HCT116 (cell line): ENCODE data around the gene ALKBH2. TPM values are rescaled to one million over a fixed set of nuclear protein-coding genes. Genes with fewer than 3 reads are reported as not detected.

Experiments
- ATAC-seq: fragments of 200-7000 bp; cut with Tn5 transposase; 2 replicates; pipeline ENCODE4 v1.9.1; 2020; ENCODE audit warnings: mild to moderate bottlenecking, moderate library complexity
- BruUV-seq: library from RNA; stranded (reverse); fragments of 400-500 nt; replicated peaks from 2 replicates; lab custom pipeline; 2021; lab: Mats Ljungman, UMichigan
- CTCF ChIA-PET: fragments of 300-600 bp; sonication (Branson Sonifier 250); formaldehyde crosslinking; loops from one replicate; lab custom pipeline; 2021; ENCODE audit warnings: antibody characterized with exemption; lab: Charles Lee
- POLR2A ChIA-PET: fragments of 300-600, 350-600 bp; sonication (Branson Sonifier 250); formaldehyde crosslinking; loops from one replicate; lab custom pipeline; 2021; ENCODE audit warnings: antibody characterized with exemption; lab: Charles Lee
- RAD21 ChIA-PET, 2 experiments: fragments of 300-600 bp; sonication (Branson Sonifier 250); formaldehyde crosslinking; loops; one replicate each; lab custom pipeline; 2023; ENCODE audit warnings: low total read pairs in 2 of 2; ENCODE audit not compliant: uncharacterized antibody in 2 of 2, unreplicated experiment in 2 of 2, low non-redundant PET in 1 of 2; lab: Charles Lee
- DNase-seq: peaks from one replicate; pipeline ENCODE4 v3.0.0-alpha.2; 2010; ENCODE audit warnings: low read depth, low spot score
- H2AFZ ChIP-seq: fragments of 200-600 bp; shearing (Covaris generic), sonication (generic); 2 replicates; pipeline ENCODE4 v1.6.1; 2017; ENCODE audit warnings: low read depth, mixed run types, mixed read lengths, antibody characterized with exemption, low read length; ENCODE audit not compliant: poor library complexity, severe bottlenecking
- H3K27ac ChIP-seq: 2 replicates; pipeline ENCODE4 v1.5.1; 2012; ENCODE audit warnings: low read depth, low read length
- H3K27me3 ChIP-seq: fragments of 200-600 bp; sonication (generic); 2 replicates; pipeline ENCODE4 v1.6.1; 2016; ENCODE audit warnings: mixed run types, low read length, mixed read lengths; ENCODE audit not compliant: insufficient read depth
- H3K36me3 ChIP-seq, 2 experiments: fragments of 200-500 bp in 1 of 2; fragments of 200-600 bp in 1 of 2; sonication (Bioruptor generic) in 1 of 2; sonication (generic) in 1 of 2; 2 replicates each; pipeline versions ENCODE4 v1.5.1 to v1.6.1; 2014 to 2016; ENCODE audit warnings: low read length in 2 of 2, inconsistent platforms in 1 of 2, mixed read lengths in 1 of 2, mixed run types in 1 of 2; ENCODE audit not compliant: insufficient read depth in 2 of 2, control insufficient read depth in 1 of 2
- H3K4me1 ChIP-seq, 2 experiments: fragments of 200-600 bp in 1 of 2; sonication (generic) in 1 of 2; 2 replicates each; pipeline versions ENCODE4 v1.5.1 to v1.6.1; 2012 to 2017; ENCODE audit warnings: low read length in 2 of 2, inconsistent platforms in 1 of 2, mild to moderate bottlenecking in 1 of 2, mixed read lengths in 1 of 2, mixed run types in 1 of 2, moderate library complexity in 1 of 2; ENCODE audit not compliant: insufficient read depth in 2 of 2, control insufficient read depth in 1 of 2
- H3K4me2 ChIP-seq: fragments of 200-600 bp; sonication (generic); 2 replicates; pipeline ENCODE4 v1.6.1; 2017; ENCODE audit warnings: mixed run types, low read length, mixed read lengths
- H3K4me3 ChIP-seq, 2 experiments: fragments of 200-600 bp in 1 of 2; sonication (generic) in 1 of 2; replicated peaks in 1 of 2; 2 replicates each; pipeline ENCODE4 v1.5.1; 2011 to 2016; ENCODE audit warnings: low read length in 2 of 2, control low read depth in 1 of 2, low read depth in 1 of 2, mild to moderate bottlenecking in 1 of 2, mixed read lengths in 1 of 2, mixed run types in 1 of 2
- H3K79me2 ChIP-seq: fragments of 200-600 bp; sonication (generic); 2 replicates; pipeline ENCODE4 v1.6.1; 2017; ENCODE audit warnings: mild to moderate bottlenecking, mixed run types, low read length, moderate library complexity, mixed read lengths; ENCODE audit not compliant: insufficient read depth
- H3K9ac ChIP-seq: fragments of 200-600 bp; sonication (generic); 2 replicates; pipeline ENCODE4 v1.6.1; 2016; ENCODE audit warnings: low read length, mixed read lengths
- H3K9me2 ChIP-seq: fragments of 200-600 bp; sonication (generic), shearing (Covaris generic); 2 replicates; pipeline ENCODE4 v1.6.1; 2017; ENCODE audit warnings: mixed run types, mild to moderate bottlenecking, moderate library complexity; ENCODE audit not compliant: insufficient read depth
- H3K9me3 ChIP-seq, 2 experiments: fragments of 200-500 bp in 1 of 2; fragments of 200-600 bp in 1 of 2; sonication (Bioruptor generic) in 1 of 2; sonication (generic) in 1 of 2; 2 replicates each; pipeline ENCODE4 v1.6.1; 2014 to 2017; ENCODE audit warnings: low read length in 2 of 2, mixed read lengths in 2 of 2, inconsistent platforms in 1 of 2, low read depth in 1 of 2, mild to moderate bottlenecking in 1 of 2, mixed run types in 1 of 2, moderate library complexity in 1 of 2; ENCODE audit not compliant: control insufficient read depth in 1 of 2, insufficient read depth in 1 of 2
- H4K20me1 ChIP-seq: fragments of 200-600 bp; sonication (generic), shearing (Covaris generic); 2 replicates; pipeline ENCODE4 v1.6.1; 2017; ENCODE audit warnings: mixed run types, mild to moderate bottlenecking, moderate library complexity; ENCODE audit not compliant: insufficient read depth
- CBX3 ChIP-seq: IDR thresholded peaks from 2 replicates; pipeline ENCODE4 v1.6.1; 2012; ENCODE audit warnings: low read depth
- EGR1 ChIP-seq: IDR thresholded peaks from 2 replicates; pipeline ENCODE4 v1.6.1; 2012; ENCODE audit warnings: low read depth
- ELF1 ChIP-seq: IDR thresholded peaks from 2 replicates; pipeline ENCODE4 v1.6.1; 2012; ENCODE audit warnings: low read depth, borderline replicate concordance
- EZH2 ChIP-seq: fragments of 200-600 bp; sonication (generic); IDR thresholded peaks from 2 replicates; pipeline ENCODE4 v1.6.1; 2017; ENCODE audit warnings: antibody characterized with exemption, mixed run types
- EZH2phosphoT487 ChIP-seq: fragments of 200-600 bp; IDR thresholded peaks from 2 replicates; pipeline ENCODE4 v1.6.1; 2018; ENCODE audit warnings: antibody characterized with exemption, borderline replicate concordance
- FOSL1 ChIP-seq: IDR thresholded peaks from 2 replicates; pipeline ENCODE4 v1.6.1; 2012; ENCODE audit warnings: low read depth
- JUND ChIP-seq: IDR thresholded peaks from 2 replicates; pipeline ENCODE4 v1.6.1; 2012
- POLR2A ChIP-seq: IDR thresholded peaks from 2 replicates; pipeline ENCODE4 v1.7.0; 2011; ENCODE audit warnings: borderline replicate concordance; ENCODE audit not compliant: insufficient read depth, insufficient read length; ENCODE audit errors: extremely low read depth
- POLR2AphosphoS5 ChIP-seq: IDR thresholded peaks from 2 replicates; pipeline ENCODE4 v1.6.1; 2011; ENCODE audit warnings: mild to moderate bottlenecking, low read depth, low read length, moderate library complexity
- RAD21 ChIP-seq: IDR thresholded peaks from 2 replicates; pipeline ENCODE4 v1.6.1; 2012; ENCODE audit warnings: low read depth, mild to moderate bottlenecking
- SIN3A ChIP-seq: IDR thresholded peaks from 2 replicates; pipeline ENCODE4 v1.6.1; 2012; ENCODE audit warnings: low read depth
- SP1 ChIP-seq: IDR thresholded peaks from 2 replicates; pipeline ENCODE4 v1.6.1; 2012; ENCODE audit warnings: low read depth
- SRF ChIP-seq: IDR thresholded peaks from 2 replicates; pipeline ENCODE4 v1.6.1; 2012; ENCODE audit warnings: low read depth
- TCF7L2 ChIP-seq: IDR thresholded peaks from 2 replicates; pipeline ENCODE4 v1.7.0; 2011; ENCODE audit warnings: borderline replicate concordance, inconsistent platforms; ENCODE audit not compliant: insufficient read depth, insufficient read length; ENCODE audit errors: extremely low read depth
- ZNF274 ChIP-seq: fragments of 200-500 bp; sonication (Bioruptor generic); IDR thresholded peaks from 2 replicates; pipeline ENCODE4 v1.6.1; 2014; ENCODE audit warnings: mild to moderate bottlenecking, low read depth, low read length, inconsistent platforms
- intact Hi-C: fragments of 100-400 bp; cut with micrococcal nuclease; formaldehyde crosslinking; loops from 2 replicates; pipeline ENCODE4 v1.10.0; 2022
- total RNA-seq: library from RNA; stranded (reverse); gene quantifications from one replicate; pipeline ENCODE4 v1.2.1, GENCODE V29; 2021; ENCODE audit not compliant: unreplicated experiment
- TF ChIP-seq, protein P1 (sequence below), 3 experiments: fragments of 200-600 bp in 1 of 3; sonication (generic) in 1 of 3; IDR thresholded peaks in 2 of 3; conservative IDR thresholded peaks in 1 of 3; 2 replicates each; pipeline ENCODE4 v1.5.1; 2012 to 2017; ENCODE audit warnings: low read depth in 2 of 3, low read length in 2 of 3, antibody characterized with exemption in 1 of 3, borderline replicate concordance in 1 of 3, control low read depth in 1 of 3, mild to moderate bottlenecking in 1 of 3, mixed read lengths in 1 of 3, mixed run types in 1 of 3, moderate library complexity in 1 of 3; ENCODE audit not compliant: insufficient read depth in 1 of 3
- TF ChIP-seq, protein P2 (sequence below): IDR thresholded peaks from 2 replicates; pipeline ENCODE4 v1.6.1; 2012; ENCODE audit warnings: low read depth
- TF ChIP-seq, protein P3 (sequence below): IDR thresholded peaks from 2 replicates; pipeline ENCODE4 v1.6.1; 2011; ENCODE audit warnings: mild to moderate bottlenecking, low read length, moderate library complexity; ENCODE audit not compliant: insufficient replicate concordance; ENCODE audit errors: extremely low read depth

ALKBH2 gene
- total RNA-seq, 1 experiment from 2014 or later: 35.8 TPM

DNA sequence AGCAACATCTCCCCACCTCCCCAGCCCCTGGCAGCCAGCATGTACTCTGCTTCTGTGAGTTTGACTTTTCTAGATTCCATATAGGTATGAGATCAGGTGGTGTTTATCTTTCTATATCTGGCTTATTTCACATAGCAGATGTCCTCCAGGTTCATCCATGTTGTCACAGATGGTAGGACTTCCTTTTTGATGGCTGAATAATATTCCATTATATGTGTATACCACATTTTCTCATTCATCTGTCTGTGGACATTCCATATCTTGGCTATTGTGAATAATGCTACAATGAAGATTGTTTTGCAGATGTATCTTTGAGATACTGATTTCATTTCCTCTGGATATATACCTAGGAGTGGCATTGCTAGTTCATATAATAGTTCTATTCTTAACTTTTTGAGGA, 18.4 kb downstream of the ALKBH2 start:
- no TSS peak for BruUV-seq
- RAD21 ChIA-PET: no interaction called here
- Histone ChIP-seq H3K4me1 (no peaks in the 10 kb centered on the region), H3K79me2 (no peaks in the 10 kb centered on the region), H2AFZ (no peak overlapping the region), H3K27me3 (no peaks in the 10 kb centered on the region), H3K9me2 (no peaks in the 10 kb centered on the region), H3K9me3 (no peaks in the 10 kb centered on the region), H3K4me3 (no peak overlapping the region), H3K9ac (no peak overlapping the region)
- POLR2A ChIA-PET: no interaction called here
- intact Hi-C loops: no loop called here
- DNase-seq (no peak), ATAC-seq (no peak)
- TF ChIP-seq POLR2AphosphoS5: no peak
- TF ChIP-seq POLR2A: no peak
- TF ChIP-seq SRF: no peak
- no peak for TF ChIP-seq SP1
- no peak for TF ChIP-seq FOSL1
- TF ChIP-seq, protein P1, sequence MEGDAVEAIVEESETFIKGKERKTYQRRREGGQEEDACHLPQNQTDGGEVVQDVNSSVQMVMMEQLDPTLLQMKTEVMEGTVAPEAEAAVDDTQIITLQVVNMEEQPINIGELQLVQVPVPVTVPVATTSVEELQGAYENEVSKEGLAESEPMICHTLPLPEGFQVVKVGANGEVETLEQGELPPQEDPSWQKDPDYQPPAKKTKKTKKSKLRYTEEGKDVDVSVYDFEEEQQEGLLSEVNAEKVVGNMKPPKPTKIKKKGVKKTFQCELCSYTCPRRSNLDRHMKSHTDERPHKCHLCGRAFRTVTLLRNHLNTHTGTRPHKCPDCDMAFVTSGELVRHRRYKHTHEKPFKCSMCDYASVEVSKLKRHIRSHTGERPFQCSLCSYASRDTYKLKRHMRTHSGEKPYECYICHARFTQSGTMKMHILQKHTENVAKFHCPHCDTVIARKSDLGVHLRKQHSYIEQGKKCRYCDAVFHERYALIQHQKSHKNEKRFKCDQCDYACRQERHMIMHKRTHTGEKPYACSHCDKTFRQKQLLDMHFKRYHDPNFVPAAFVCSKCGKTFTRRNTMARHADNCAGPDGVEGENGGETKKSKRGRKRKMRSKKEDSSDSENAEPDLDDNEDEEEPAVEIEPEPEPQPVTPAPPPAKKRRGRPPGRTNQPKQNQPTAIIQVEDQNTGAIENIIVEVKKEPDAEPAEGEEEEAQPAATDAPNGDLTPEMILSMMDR (IDR thresholded peaks at IDR 0.05 in 2 of 3, conservative IDR thresholded peaks at IDR 0.05 in 1 of 3; ENCODE audit: borderline replicate concordance in 1 of 3, insufficient read depth in 1 of 3, low read depth in 2 of 3, low read length in 2 of 3): no peak
- TF ChIP-seq, protein P2, sequence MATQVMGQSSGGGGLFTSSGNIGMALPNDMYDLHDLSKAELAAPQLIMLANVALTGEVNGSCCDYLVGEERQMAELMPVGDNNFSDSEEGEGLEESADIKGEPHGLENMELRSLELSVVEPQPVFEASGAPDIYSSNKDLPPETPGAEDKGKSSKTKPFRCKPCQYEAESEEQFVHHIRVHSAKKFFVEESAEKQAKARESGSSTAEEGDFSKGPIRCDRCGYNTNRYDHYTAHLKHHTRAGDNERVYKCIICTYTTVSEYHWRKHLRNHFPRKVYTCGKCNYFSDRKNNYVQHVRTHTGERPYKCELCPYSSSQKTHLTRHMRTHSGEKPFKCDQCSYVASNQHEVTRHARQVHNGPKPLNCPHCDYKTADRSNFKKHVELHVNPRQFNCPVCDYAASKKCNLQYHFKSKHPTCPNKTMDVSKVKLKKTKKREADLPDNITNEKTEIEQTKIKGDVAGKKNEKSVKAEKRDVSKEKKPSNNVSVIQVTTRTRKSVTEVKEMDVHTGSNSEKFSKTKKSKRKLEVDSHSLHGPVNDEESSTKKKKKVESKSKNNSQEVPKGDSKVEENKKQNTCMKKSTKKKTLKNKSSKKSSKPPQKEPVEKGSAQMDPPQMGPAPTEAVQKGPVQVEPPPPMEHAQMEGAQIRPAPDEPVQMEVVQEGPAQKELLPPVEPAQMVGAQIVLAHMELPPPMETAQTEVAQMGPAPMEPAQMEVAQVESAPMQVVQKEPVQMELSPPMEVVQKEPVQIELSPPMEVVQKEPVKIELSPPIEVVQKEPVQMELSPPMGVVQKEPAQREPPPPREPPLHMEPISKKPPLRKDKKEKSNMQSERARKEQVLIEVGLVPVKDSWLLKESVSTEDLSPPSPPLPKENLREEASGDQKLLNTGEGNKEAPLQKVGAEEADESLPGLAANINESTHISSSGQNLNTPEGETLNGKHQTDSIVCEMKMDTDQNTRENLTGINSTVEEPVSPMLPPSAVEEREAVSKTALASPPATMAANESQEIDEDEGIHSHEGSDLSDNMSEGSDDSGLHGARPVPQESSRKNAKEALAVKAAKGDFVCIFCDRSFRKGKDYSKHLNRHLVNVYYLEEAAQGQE: no peak
- TF ChIP-seq, protein P3, sequence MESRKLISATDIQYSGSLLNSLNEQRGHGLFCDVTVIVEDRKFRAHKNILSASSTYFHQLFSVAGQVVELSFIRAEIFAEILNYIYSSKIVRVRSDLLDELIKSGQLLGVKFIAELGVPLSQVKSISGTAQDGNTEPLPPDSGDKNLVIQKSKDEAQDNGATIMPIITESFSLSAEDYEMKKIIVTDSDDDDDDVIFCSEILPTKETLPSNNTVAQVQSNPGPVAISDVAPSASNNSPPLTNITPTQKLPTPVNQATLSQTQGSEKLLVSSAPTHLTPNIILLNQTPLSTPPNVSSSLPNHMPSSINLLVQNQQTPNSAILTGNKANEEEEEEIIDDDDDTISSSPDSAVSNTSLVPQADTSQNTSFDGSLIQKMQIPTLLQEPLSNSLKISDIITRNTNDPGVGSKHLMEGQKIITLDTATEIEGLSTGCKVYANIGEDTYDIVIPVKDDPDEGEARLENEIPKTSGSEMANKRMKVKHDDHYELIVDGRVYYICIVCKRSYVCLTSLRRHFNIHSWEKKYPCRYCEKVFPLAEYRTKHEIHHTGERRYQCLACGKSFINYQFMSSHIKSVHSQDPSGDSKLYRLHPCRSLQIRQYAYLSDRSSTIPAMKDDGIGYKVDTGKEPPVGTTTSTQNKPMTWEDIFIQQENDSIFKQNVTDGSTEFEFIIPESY: no peak
- TF ChIP-seq EZH2: no peak
- no peak for TF ChIP-seq SIN3A
- TF ChIP-seq ZNF274: no peak
- TF ChIP-seq CBX3: no peak
- no peak for TF ChIP-seq EGR1
- TF ChIP-seq JUND: no peak
- TF ChIP-seq RAD21: no peak
- no peak for TF ChIP-seq EZH2phosphoT487
- no peak for TF ChIP-seq ELF1
- TF ChIP-seq TCF7L2: no peak
- TF ChIP-seq, all 23 proteins: peak for 0
- no peaks in the 10 kb centered on the region for H3K36me3 ChIP-seq
- H3K4me2 ChIP-seq: no peak overlapping the region
- H3K27ac ChIP-seq: no peak overlapping the region
- no peaks in the 10 kb centered on the region for H4K20me1 ChIP-seq
- CTCF ChIA-PET: no interaction called here
